H9 (cell line): ENCODE measurements around the gene CDK5RAP1. TPM values are rescaled to one million over a fixed set of nuclear protein-coding genes. Genes with fewer than 3 reads are reported as not detected.

ENCODE experiments used
- DNase-seq: peaks from one replicate; pipeline ENCODE4 v3.0.0-alpha.2; 2017
- H2AFZ ChIP-seq: one replicate; pipeline ENCODE4 v1.6.1; 2013; ENCODE audit warnings: mild to moderate bottlenecking, low read length, control low read depth, moderate library complexity
- H2AK5ac ChIP-seq: 2 replicates; pipeline ENCODE4 v1.6.1; 2013; ENCODE audit warnings: low read length, control low read depth, mixed read lengths; ENCODE audit not compliant: insufficient read length
- H2BK120ac ChIP-seq: one replicate; pipeline ENCODE4 v1.6.1; 2013; ENCODE audit warnings: low read depth, mild to moderate bottlenecking, low read length, control low read depth, inconsistent platforms; ENCODE audit not compliant: poor library complexity, severe bottlenecking
- H2BK12ac ChIP-seq: 2 replicates; pipeline ENCODE4 v1.6.1; 2013; ENCODE audit warnings: low read length, control low read depth, mixed read lengths, low read depth; ENCODE audit not compliant: insufficient read length
- H2BK15ac ChIP-seq: 2 replicates; pipeline ENCODE4 v1.6.1; 2013; ENCODE audit warnings: low read depth, low read length, control low read depth
- H2BK20ac ChIP-seq: one replicate; pipeline ENCODE4 v1.6.1; 2013; ENCODE audit warnings: low read depth, mild to moderate bottlenecking, low read length, control low read depth, inconsistent platforms; ENCODE audit not compliant: poor library complexity, severe bottlenecking
- H2BK5ac ChIP-seq: 2 replicates; pipeline ENCODE4 v1.6.1; 2013; ENCODE audit warnings: low read length, control low read depth, mixed read lengths; ENCODE audit not compliant: insufficient read length
- H3K14ac ChIP-seq: 2 replicates; pipeline ENCODE4 v1.6.1; 2013; ENCODE audit warnings: low read length, control low read depth; ENCODE audit not compliant: insufficient read depth
- H3K18ac ChIP-seq: 2 replicates; pipeline ENCODE4 v1.6.1; 2013; ENCODE audit warnings: low read depth, mild to moderate bottlenecking, mixed read lengths, low read length, control low read depth; ENCODE audit not compliant: insufficient read length
- H3K23ac ChIP-seq: 2 replicates; pipeline ENCODE4 v1.6.1; 2013; ENCODE audit warnings: low read length, control low read depth, mixed read lengths, low read depth; ENCODE audit not compliant: insufficient read length
- H3K23me2 ChIP-seq: 2 replicates; pipeline ENCODE4 v1.6.1; 2013; ENCODE audit warnings: low read depth, mild to moderate bottlenecking, mixed read lengths, low read length, control low read depth; ENCODE audit not compliant: insufficient read length, poor library complexity, severe bottlenecking
- H3K27ac ChIP-seq: 2 replicates; pipeline ENCODE4 v1.5.1; 2013; ENCODE audit warnings: low read length, control low read depth, mixed read lengths, low read depth; ENCODE audit not compliant: insufficient read length
- H3K27me3 ChIP-seq: 2 replicates; pipeline ENCODE4 v1.6.1; 2013; ENCODE audit warnings: low read length, control low read depth, inconsistent platforms; ENCODE audit not compliant: insufficient read depth
- H3K4ac ChIP-seq: 2 replicates; pipeline ENCODE4 v1.6.1; 2013; ENCODE audit warnings: low read depth, mild to moderate bottlenecking, control low read depth, inconsistent platforms, low read length, moderate library complexity
- H3K4me1 ChIP-seq: 2 replicates; pipeline ENCODE4 v1.6.1; 2013; ENCODE audit warnings: low read length, control low read depth, inconsistent platforms; ENCODE audit not compliant: insufficient read depth
- H3K4me2 ChIP-seq: 2 replicates; pipeline ENCODE4 v1.6.1; 2013; ENCODE audit warnings: low read length, control low read depth, mixed read lengths; ENCODE audit not compliant: insufficient read length, insufficient read depth
- H3K56ac ChIP-seq: 2 replicates; pipeline ENCODE4 v1.6.1; 2013; ENCODE audit warnings: low read depth, mild to moderate bottlenecking, mixed read lengths, low read length, control low read depth; ENCODE audit not compliant: insufficient read length
- H3K79me1 ChIP-seq: 2 replicates; pipeline ENCODE4 v1.6.1; 2013; ENCODE audit warnings: low read depth, mild to moderate bottlenecking, moderate library complexity, low read length, control low read depth, inconsistent platforms; ENCODE audit not compliant: insufficient read depth, poor library complexity, severe bottlenecking
- H3K79me2 ChIP-seq: 2 replicates; pipeline ENCODE4 v1.6.1; 2013; ENCODE audit warnings: low read length, control low read depth, inconsistent platforms; ENCODE audit not compliant: insufficient read depth
- H3K9ac ChIP-seq: 2 replicates; pipeline ENCODE4 v1.6.1; 2013; ENCODE audit warnings: low read length, control low read depth, mixed read lengths; ENCODE audit not compliant: insufficient read length; ENCODE audit errors: extremely low read depth
- H3K9me3 ChIP-seq: one replicate; pipeline ENCODE4 v1.6.1; 2013; ENCODE audit warnings: low read depth, low read length, inconsistent platforms; ENCODE audit not compliant: control insufficient read depth
- H3T11ph ChIP-seq: one replicate; pipeline ENCODE4 v1.6.1; 2013; ENCODE audit warnings: mild to moderate bottlenecking, low read length, control low read depth, inconsistent platforms
- H4K20me1 ChIP-seq: one replicate; pipeline ENCODE4 v1.6.1; 2013; ENCODE audit not compliant: control insufficient read depth, insufficient read length, insufficient read depth
- H4K5ac ChIP-seq: 2 replicates; pipeline ENCODE4 v1.6.1; 2013; ENCODE audit warnings: low read depth, mild to moderate bottlenecking, mixed read lengths, low read length, control low read depth; ENCODE audit not compliant: insufficient read length
- H4K8ac ChIP-seq: replicated peaks from 2 replicates; pipeline ENCODE4 v1.6.1; 2013; ENCODE audit warnings: low read length, control low read depth, mixed read lengths, low read depth; ENCODE audit not compliant: insufficient read length
- H4K91ac ChIP-seq: 2 replicates; pipeline ENCODE4 v1.6.1; 2013; ENCODE audit warnings: low read depth, mild to moderate bottlenecking, moderate library complexity, mixed read lengths, low read length, control low read depth; ENCODE audit not compliant: insufficient read length
- H3K27ac Mint-ChIP-seq, 3 experiments: 2 replicates in 2 of 3; 3 replicates in 1 of 3; pipeline ENCODE4 v1.8.0; 2020 to 2021; ENCODE audit warnings: mixed read lengths in 3 of 3, mild to moderate bottlenecking in 1 of 3, moderate library complexity in 1 of 3
- H3K27me3 Mint-ChIP-seq: 2 replicates; pipeline ENCODE4 v1.8.0; 2021; ENCODE audit warnings: low read depth, mild to moderate bottlenecking, moderate library complexity, mixed read lengths
- H3K36me3 Mint-ChIP-seq, 3 experiments: 2 replicates in 2 of 3; 3 replicates in 1 of 3; pipeline ENCODE4 v1.8.0; 2020 to 2021; ENCODE audit warnings: low read depth in 3 of 3, mixed read lengths in 3 of 3; ENCODE audit not compliant: insufficient read depth in 1 of 3
- H3K4me1 Mint-ChIP-seq, 2 experiments: 2 replicates each; pipeline ENCODE4 v1.8.0; 2020; ENCODE audit warnings: mixed read lengths in 2 of 2
- H3K4me3 Mint-ChIP-seq, 2 experiments: 2 replicates in 1 of 2; 3 replicates in 1 of 2; pipeline ENCODE4 v1.8.0; 2020 to 2021; ENCODE audit warnings: mild to moderate bottlenecking in 2 of 2, mixed read lengths in 2 of 2, moderate library complexity in 1 of 2
- H3K9me3 Mint-ChIP-seq, 2 experiments: 2 replicates in 1 of 2; 3 replicates in 1 of 2; pipeline ENCODE4 v1.8.0; 2020; ENCODE audit warnings: mild to moderate bottlenecking in 2 of 2, mixed read lengths in 2 of 2, moderate library complexity in 1 of 2
- WGBS: extraction: QIAGEN DNeasy Blood & Tissue Kit; methylation state at CpG from one replicate; pipeline ENCODE4 v1.1.7; 2013; ENCODE audit warnings: missing lambda C conversion rate, low lambda C conversion rate, mixed read lengths; ENCODE audit not compliant: insufficient read length; ENCODE audit errors: extremely low coverage; 5-methylcytosine and 5-hydroxymethylcytosine counted together
- long read RNA-seq: library from polyadenylated mRNA; unstranded; transcript quantifications from one replicate; pipeline ENCODE4 v2.0.0, GENCODE V29; 2020
- total RNA-seq: library from RNA; stranded (reverse); gene quantifications from 2 replicates; pipeline ENCODE4 v1.2.1, GENCODE V29; 2021
- TF ChIP-seq, protein P1 (sequence below): fragments of 200-600 bp; sonication (generic); conservative IDR thresholded peaks from 3 replicates; pipeline ENCODE4 v1.8.0; 2021; ENCODE audit warnings: antibody characterized with exemption, mild to moderate bottlenecking

The CDK5RAP1 gene
- 66.4 and 69.2 TPM in 2 replicates for total RNA-seq
- long read RNA-seq, transcript CDK5RAP1-202 (14 exons, 2,122 nt): major isoform, 479 of 698 reads
- long read RNA-seq, transcript CDK5RAP1-201 (13 exons, 1,891 nt): minor isoform, 9 of 698 reads
- long read RNA-seq, partial matches to known transcripts: 18 of 698 reads
- long read RNA-seq, other reads (novel, unspliced or antisense): 189 of 698 reads

- Histone ChIP-seq H3K23me2 (peaks cover 5% of the 10 kb centered on the region), H3T11ph (no peak within 1 kb of the TSS), H4K91ac (no peak within 1 kb of the TSS), H2AFZ (no peak within 1 kb of the TSS), H4K8ac (no peak within 1 kb of the TSS), H3K79me2 (peaks cover 10% of the 10 kb centered on the region; the same call in 1 of the 2 replicates), H2BK15ac (no peak within 1 kb of the TSS), H3K4ac (no peak within 1 kb of the TSS), H4K5ac (no peak within 1 kb of the TSS), H3K27ac (no peak within 1 kb of the TSS), H3K4me1 (peaks cover 4% of the 10 kb centered on the region; the same call in 1 of the 2 replicates), H3K14ac (no peak within 1 kb of the TSS), H3K18ac (no peak within 1 kb of the TSS), H2BK120ac (no peak within 1 kb of the TSS), H2BK12ac (no peak within 1 kb of the TSS), H3K79me1 (no peaks in the 10 kb centered on the region), H4K20me1 (no peaks in the 10 kb centered on the region), H2BK5ac (no peak within 1 kb of the TSS), H3K9me3 (no peaks in the 10 kb centered on the region), H3K23ac (no peak within 1 kb of the TSS), H3K56ac (no peak within 1 kb of the TSS), H3K9ac (peak within 1 kb of the TSS; percentile 14), H3K4me2 (peak within 1 kb of the TSS; percentile 45), H2BK20ac (no peak within 1 kb of the TSS), H3K27me3 (no peaks in the 10 kb centered on the region), H2AK5ac (no peak within 1 kb of the TSS)
- no CpG with 5 or more reads among the region's 43 CpGs for WGBS
- H3K27ac Mint-ChIP-seq: peak within 1 kb of the TSS in 2 of 3 experiments; percentile 65 to 96; a peak in 3 of 7 replicates
- peak within 1 kb of the TSS; percentile 88 to 93 for H3K4me3 Mint-ChIP-seq
- TF ChIP-seq, protein P1, sequence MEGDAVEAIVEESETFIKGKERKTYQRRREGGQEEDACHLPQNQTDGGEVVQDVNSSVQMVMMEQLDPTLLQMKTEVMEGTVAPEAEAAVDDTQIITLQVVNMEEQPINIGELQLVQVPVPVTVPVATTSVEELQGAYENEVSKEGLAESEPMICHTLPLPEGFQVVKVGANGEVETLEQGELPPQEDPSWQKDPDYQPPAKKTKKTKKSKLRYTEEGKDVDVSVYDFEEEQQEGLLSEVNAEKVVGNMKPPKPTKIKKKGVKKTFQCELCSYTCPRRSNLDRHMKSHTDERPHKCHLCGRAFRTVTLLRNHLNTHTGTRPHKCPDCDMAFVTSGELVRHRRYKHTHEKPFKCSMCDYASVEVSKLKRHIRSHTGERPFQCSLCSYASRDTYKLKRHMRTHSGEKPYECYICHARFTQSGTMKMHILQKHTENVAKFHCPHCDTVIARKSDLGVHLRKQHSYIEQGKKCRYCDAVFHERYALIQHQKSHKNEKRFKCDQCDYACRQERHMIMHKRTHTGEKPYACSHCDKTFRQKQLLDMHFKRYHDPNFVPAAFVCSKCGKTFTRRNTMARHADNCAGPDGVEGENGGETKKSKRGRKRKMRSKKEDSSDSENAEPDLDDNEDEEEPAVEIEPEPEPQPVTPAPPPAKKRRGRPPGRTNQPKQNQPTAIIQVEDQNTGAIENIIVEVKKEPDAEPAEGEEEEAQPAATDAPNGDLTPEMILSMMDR: no peak
- H3K4me1 Mint-ChIP-seq: peaks cover 13 to 14% of the 10 kb centered on the region in 2 experiments
- no peaks in the 10 kb centered on the region for H3K27me3 Mint-ChIP-seq
- no peaks in the 10 kb centered on the region; a peak in 1 of 5 replicates for H3K9me3 Mint-ChIP-seq
- peaks cover under 1 to 6% (median 1%) of the 10 kb centered on the region in 3 experiments for H3K36me3 Mint-ChIP-seq
- DNase-seq: peak; percentile 89
Measured at GRCh38 chr20:33401184-33401920, at the start of gene CDK5RAP1. TSS of gene CDK5RAP1 (minus strand) at chr20:33401519. CDS start at chr20:33397064, 4,455 bp downstream.
